Measurements from ENCODE around the gene INHBC.
"Not testable (repeated sequence)": the region's sequence is repeated elsewhere in the genome, so short reads cannot be mapped to it uniquely, and the experiment has no call there.

The INHBC gene

GRCh38 chr12:57430112-57430930, 4.3 kb upstream of the INHBC start:
- DNase-seq = peak in 1 of 2 experiments; percentile 41

- DNase-seq = peak; percentile 87 to 95
These were observed 3.5 kb upstream of the INHBC start, which contains the start of gene R3HDM2 for GRCh38 chr12:57430931-57431566. TSS of gene R3HDM2 (minus strand) at chr12:57431043. CDS start at chr12:57310428, 120,615 bp downstream.

- no peak for DNase-seq
These were observed 2.9 kb upstream of the INHBC start for GRCh38 chr12:57431654-57432188.

GRCh38 chr12:57433370-57433769, 1.2 kb upstream of the INHBC start:
- DNase-seq = no peak

GRCh38 chr12:57435293-57435692, 709 bp downstream of the INHBC start:
- DNase-seq = no peak

- DNase-seq = no peak
These were observed 3.8 kb downstream of the INHBC start for GRCh38 chr12:57438400-57438799.

GRCh38 chr12:57439762-57440266, 5.2 kb downstream of the INHBC start:
- no peak for DNase-seq

- DNase-seq = not testable (repeated sequence)
These were observed 6.8 kb downstream of the INHBC start for GRCh38 chr12:57441393-57441792.

- DNase-seq = no peak
These were observed 7.4 kb downstream of the INHBC start for GRCh38 chr12:57441846-57442427.

GRCh38 chr12:57444337-57444736, 9.8 kb downstream of the INHBC start:
- DNase-seq = not testable (repeated sequence)

- DNase-seq = no peak
These were observed 10.2 kb downstream of the INHBC start for GRCh38 chr12:57444744-57445143.

- no peak for DNase-seq
These were observed 11.8 kb downstream of the INHBC start for GRCh38 chr12:57446292-57446960.

- DNase-seq = no peak
These were observed 14.1 kb downstream of the INHBC start for GRCh38 chr12:57448669-57449068.

GRCh38 chr12:57449375-57449774, 14.8 kb downstream of the INHBC start:
- DNase-seq = no peak

GRCh38 chr12:57450057-57450456, 15.5 kb downstream of the INHBC start:
- DNase-seq = no peak

GRCh38 chr12:57451233-57451778, 16.7 kb downstream of the INHBC start:
- no peak for DNase-seq

- no peak for DNase-seq
These were observed 17.8 kb downstream of the INHBC start for GRCh38 chr12:57452181-57452936.

- DNase-seq = peak; percentile 35 to 57
These were observed 18.4 kb downstream of the INHBC start for GRCh38 chr12:57452937-57453509.

- no peak for DNase-seq
These were observed 19.6 kb downstream of the INHBC start for GRCh38 chr12:57454213-57454565.

GRCh38 chr12:57454566-57455373, 20.2 kb downstream of the INHBC start, which contains the start of gene INHBE:
TSS of gene INHBE (plus strand) at chr12:57455307. CDS start at chr12:57455537, 230 bp downstream.
- DNase-seq = no peak

All from AML-193 (cell line).